ENCODE results near the gene TGM1. TPM values are rescaled to one million over a fixed set of nuclear protein-coding genes. Genes with fewer than 3 reads are reported as not detected.

TGM1 gene
- 2.7 and 3.0 TPM in 2 replicates for polyA plus RNA-seq (2012; rRNA removed)
- polyA plus RNA-seq (2012; cell fraction: cytosol; rRNA removed) = 0.84 and 1.4 TPM in 2 replicates
- polyA plus RNA-seq (2012; cell fraction: nucleus; rRNA removed) = 15.5 and 26.3 TPM in 2 replicates

DNA sequence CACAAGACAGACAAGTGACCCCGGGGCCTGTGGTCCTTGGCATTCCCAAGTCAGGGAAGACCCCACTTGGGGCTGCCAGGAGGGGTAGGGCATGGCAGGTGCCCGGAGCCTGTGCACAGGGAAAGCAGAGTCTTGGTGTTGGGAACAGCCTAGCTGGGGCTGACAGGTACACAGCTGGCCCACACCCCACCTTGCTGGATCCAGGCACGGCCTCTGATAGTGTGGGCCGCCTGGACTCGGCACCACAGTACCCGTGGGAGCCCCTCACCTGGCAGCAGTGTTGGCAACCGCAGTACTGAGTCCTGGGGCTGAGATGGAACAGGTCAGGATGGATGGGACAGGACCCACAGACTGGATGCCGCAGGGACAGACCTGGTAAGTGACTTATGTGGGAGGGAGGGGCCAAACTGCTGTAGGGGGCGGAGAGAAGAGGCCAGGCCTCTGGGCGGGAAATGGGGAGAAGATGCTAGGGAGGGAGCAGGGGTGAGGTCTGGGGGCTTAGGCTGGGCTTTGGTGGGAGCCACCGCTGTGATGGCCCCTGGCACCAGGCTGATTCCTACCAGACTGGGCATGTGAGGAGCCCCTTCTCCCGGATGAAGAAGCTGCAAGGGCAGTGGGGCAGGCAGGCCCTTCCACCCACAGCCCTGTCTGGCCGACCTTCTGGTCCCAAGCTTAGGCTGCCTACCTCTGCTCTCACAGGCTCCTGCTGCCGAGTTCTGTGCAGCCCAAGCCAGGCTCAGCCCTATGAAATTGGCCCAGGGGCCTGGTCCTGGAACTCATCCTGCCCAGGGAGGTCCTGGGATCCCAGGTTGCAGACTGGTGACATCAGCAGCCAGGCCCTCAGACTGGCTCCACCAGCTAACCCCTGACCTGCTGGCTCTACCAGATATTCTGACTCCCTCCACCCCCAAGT, at the start of gene TGM1:
TGM1 (minus strand) TSS at position 357 of the 913 bp plus-strand sequence. CDS start 825 bp downstream, outside the sequence.
- ChIA-PET CTCF (interaction anchor here (0.6 to 3.7 kb wide), 5 partner anchors 17 to 75 kb away, joined by 3 to 20 read pairs (median 5); partner anchors contain the start of genes CIDEB and TINF2), POLR2A (no interaction called here)
- Histone ChIP-seq H3K27ac (ENCODE audit: low read depth in 2 of 2, low read length in 1 of 2) (no peak within 1 kb of the TSS), H3K4me2 (no peak within 1 kb of the TSS), H4K20me1 (ENCODE audit: insufficient read depth) (no peaks in the 10 kb centered on the region), H2AFZ (ENCODE audit: low read depth) (no peak within 1 kb of the TSS), H3K4me1 (ENCODE audit: control insufficient read depth in 1 of 2, insufficient read depth in 2 of 2, low read depth in 1 of 2, low read length in 1 of 2) (peaks cover 0 to 3% of the 10 kb centered on the region in 2 experiments; a peak in 1 of 4 replicates), H3K79me2 (ENCODE audit: insufficient read depth) (no peaks in the 10 kb centered on the region), H3K36me3 (replicated peaks in 1 of 2; ENCODE audit: control insufficient read depth in 1 of 2, insufficient read depth in 2 of 2, low read length in 1 of 2) (peaks cover 0 to 17% of the 10 kb centered on the region in 2 experiments), H3K27me3 (ENCODE audit: insufficient read depth) (no peaks in the 10 kb centered on the region), H3F3A (replicated peaks; ENCODE audit: insufficient read depth) (no peaks in the 10 kb centered on the region), H3K9me2 (no peaks in the 10 kb centered on the region), H3K9ac (no peak within 1 kb of the TSS), H3K9me3 (no peaks in the 10 kb centered on the region), H3K4me3 (ENCODE audit: low read depth in 2 of 2, low read length in 1 of 2) (no peak within 1 kb of the TSS)
- 85% methylated on average over 3 of the region's 14 CpGs for WGBS (ENCODE audit: low lambda C conversion rate)
- TF ChIP-seq TCF12 (IDR thresholded peaks at IDR 0.05) (no peak), FOSL2 (IDR thresholded peaks at IDR 0.05; ENCODE audit: borderline replicate concordance, low read depth) (no peak), SIN3A (IDR thresholded peaks at IDR 0.05; ENCODE audit: borderline replicate concordance, low read depth, low read length) (no peak), RFX5 (IDR thresholded peaks at IDR 0.05; ENCODE audit: low read length) (no peak), MEF2A (IDR thresholded peaks at IDR 0.05; ENCODE audit: borderline replicate concordance, low read depth) (no peak), GABPA (IDR thresholded peaks at IDR 0.05; ENCODE audit: low read depth) (no peak)
- TF ChIP-seq, protein P1, sequence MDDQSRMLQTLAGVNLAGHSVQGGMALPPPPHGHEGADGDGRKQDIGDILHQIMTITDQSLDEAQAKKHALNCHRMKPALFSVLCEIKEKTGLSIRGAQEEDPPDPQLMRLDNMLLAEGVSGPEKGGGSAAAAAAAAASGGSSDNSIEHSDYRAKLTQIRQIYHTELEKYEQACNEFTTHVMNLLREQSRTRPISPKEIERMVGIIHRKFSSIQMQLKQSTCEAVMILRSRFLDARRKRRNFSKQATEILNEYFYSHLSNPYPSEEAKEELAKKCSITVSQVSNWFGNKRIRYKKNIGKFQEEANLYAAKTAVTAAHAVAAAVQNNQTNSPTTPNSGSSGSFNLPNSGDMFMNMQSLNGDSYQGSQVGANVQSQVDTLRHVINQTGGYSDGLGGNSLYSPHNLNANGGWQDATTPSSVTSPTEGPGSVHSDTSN (IDR thresholded peaks at IDR 0.05) = no peak
- TF ChIP-seq, protein P2, sequence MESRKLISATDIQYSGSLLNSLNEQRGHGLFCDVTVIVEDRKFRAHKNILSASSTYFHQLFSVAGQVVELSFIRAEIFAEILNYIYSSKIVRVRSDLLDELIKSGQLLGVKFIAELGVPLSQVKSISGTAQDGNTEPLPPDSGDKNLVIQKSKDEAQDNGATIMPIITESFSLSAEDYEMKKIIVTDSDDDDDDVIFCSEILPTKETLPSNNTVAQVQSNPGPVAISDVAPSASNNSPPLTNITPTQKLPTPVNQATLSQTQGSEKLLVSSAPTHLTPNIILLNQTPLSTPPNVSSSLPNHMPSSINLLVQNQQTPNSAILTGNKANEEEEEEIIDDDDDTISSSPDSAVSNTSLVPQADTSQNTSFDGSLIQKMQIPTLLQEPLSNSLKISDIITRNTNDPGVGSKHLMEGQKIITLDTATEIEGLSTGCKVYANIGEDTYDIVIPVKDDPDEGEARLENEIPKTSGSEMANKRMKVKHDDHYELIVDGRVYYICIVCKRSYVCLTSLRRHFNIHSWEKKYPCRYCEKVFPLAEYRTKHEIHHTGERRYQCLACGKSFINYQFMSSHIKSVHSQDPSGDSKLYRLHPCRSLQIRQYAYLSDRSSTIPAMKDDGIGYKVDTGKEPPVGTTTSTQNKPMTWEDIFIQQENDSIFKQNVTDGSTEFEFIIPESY (IDR thresholded peaks at IDR 0.05; ENCODE audit: borderline replicate concordance, low read depth) = no peak
- TF ChIP-seq, protein P3, sequence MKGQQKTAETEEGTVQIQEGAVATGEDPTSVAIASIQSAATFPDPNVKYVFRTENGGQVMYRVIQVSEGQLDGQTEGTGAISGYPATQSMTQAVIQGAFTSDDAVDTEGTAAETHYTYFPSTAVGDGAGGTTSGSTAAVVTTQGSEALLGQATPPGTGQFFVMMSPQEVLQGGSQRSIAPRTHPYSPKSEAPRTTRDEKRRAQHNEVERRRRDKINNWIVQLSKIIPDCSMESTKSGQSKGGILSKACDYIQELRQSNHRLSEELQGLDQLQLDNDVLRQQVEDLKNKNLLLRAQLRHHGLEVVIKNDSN (IDR thresholded peaks at IDR 0.05; ENCODE audit: borderline replicate concordance, low read depth) = no peak
- DNase-seq = no peak

Data from SK-N-SH (cell line).